Measurements from ENCODE around the gene ADCY1.

The ADCY1 gene

GRCh38 chr7:45595809-45596664, 21.9 kb downstream of the ADCY1 start:
- DNase-seq = no peak

- no peak for DNase-seq
These were observed 22.5 kb downstream of the ADCY1 start for GRCh38 chr7:45596665-45597095.

GRCh38 chr7:45597286-45597984, 23.3 kb downstream of the ADCY1 start:
- DNase-seq = no peak

GRCh38 chr7:45598886-45599520, 24.8 kb downstream of the ADCY1 start:
- no peak for DNase-seq

GRCh38 chr7:45599851-45600706, 25.9 kb downstream of the ADCY1 start:
- DNase-seq = no peak

- no peak for DNase-seq
These were observed 26.9 kb downstream of the ADCY1 start for GRCh38 chr7:45601094-45601493.

- DNase-seq = no peak
These were observed 27.8 kb downstream of the ADCY1 start for GRCh38 chr7:45601816-45602540.

GRCh38 chr7:45606050-45606449, 31.9 kb downstream of the ADCY1 start:
- no peak for DNase-seq

- DNase-seq = no peak
These were observed 32.8 kb downstream of the ADCY1 start for GRCh38 chr7:45606931-45607330.

- DNase-seq = no peak
These were observed 35.0 kb downstream of the ADCY1 start for GRCh38 chr7:45609180-45609579.

- no peak for DNase-seq
These were observed 35.9 kb downstream of the ADCY1 start for GRCh38 chr7:45610019-45610418.

GRCh38 chr7:45610660-45611299, 36.6 kb downstream of the ADCY1 start:
- DNase-seq = no peak

GRCh38 chr7:45617166-45617565, 43.0 kb downstream of the ADCY1 start:
- DNase-seq = no peak

GRCh38 chr7:45622058-45622457, 47.9 kb downstream of the ADCY1 start:
- no peak for DNase-seq

- no peak for DNase-seq
These were observed 49.0 kb downstream of the ADCY1 start for GRCh38 chr7:45623157-45623556.

GRCh38 chr7:45623740-45624391, 49.7 kb downstream of the ADCY1 start:
- DNase-seq = no peak

GRCh38 chr7:45624392-45624760, 50.2 kb downstream of the ADCY1 start:
- no peak for DNase-seq

- no peak for DNase-seq
These were observed 50.9 kb downstream of the ADCY1 start for GRCh38 chr7:45625067-45625466.

- no peak for DNase-seq
These were observed 51.7 kb downstream of the ADCY1 start for GRCh38 chr7:45625714-45626440.
